HG02852 (cell line): ENCODE measurements around the gene AUTS2.
A peak's percentile ranks its signal among the peaks of the same experiment; 100 is the strongest.

Experiments used
- ATAC-seq: cut with Tn5 transposase; IDR thresholded peaks from one replicate; pipeline ENCODE4 v1.9.1; 2021; ENCODE audit warnings: mild to moderate bottlenecking, moderate library complexity; ENCODE audit not compliant: unreplicated experiment

The AUTS2 gene

DNA sequence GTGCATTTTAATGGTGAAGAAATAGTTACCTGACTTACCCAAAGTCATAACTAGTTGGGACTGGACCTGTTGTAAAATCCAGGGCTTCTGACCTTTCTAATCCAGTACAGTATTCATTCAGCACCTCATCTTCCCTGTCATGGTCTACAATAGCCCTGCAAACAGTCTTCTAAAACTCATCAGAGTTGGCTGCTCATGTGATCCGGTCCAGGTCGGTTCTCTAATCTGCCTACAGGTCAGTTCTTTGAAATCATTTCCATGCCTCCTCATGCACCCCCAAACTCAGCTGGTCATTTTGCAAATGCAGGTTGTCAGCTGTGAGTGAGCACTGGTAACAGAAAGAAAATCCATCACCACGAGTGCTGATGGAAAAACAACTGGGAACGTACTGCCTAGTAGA lies 1082.0 kb downstream of the AUTS2 start:
- ATAC-seq = no peak

- ATAC-seq = no peak
Measured at GRCh38 chr7:70680743-70681468, 1082.6 kb downstream of the AUTS2 start.

DNA sequence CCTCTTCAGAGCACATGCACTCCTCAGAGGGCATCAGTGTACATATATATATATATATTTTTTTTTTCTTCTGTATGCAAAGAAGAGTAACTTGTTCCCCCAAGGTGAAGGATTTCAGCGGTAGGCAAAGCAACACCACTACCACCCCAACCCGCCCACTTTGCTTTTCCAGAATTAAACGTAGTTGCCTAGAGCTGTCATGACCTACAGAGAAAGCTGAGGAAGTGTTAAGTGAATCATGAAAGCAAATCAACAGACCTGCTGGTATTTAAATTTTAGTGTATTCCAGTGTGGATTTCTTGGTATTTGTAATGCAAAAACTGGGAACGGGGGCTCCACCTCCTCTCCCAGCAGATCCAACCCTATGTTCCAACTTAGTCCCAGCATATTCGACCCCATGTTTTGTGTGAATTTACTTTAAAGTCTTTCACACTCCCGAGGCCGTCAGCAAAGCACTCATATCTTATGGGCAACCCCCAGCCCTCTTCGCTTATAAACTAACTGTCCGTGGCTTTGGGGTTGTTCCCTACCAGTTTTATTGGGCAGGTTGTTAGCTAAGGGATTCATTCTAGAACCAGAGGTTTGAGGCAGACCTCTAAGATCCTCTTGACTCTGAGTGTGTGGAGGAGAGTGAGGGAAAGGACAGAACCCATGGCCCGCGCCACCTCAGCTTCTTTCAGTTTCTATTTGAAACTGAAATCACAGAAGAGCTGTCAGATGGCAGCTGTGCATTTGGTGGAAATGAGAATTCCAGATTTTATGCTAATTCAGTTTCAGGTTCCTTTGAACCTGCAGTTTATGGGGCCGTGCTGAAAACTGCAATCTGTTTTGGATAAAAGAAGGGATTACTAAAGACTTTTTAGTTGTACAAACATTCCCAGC lies 1083.4 kb downstream of the AUTS2 start:
- ATAC-seq = peak; percentile 87

GRCh38 chr7:70684173-70684572 lies 1085.9 kb downstream of the AUTS2 start:
- no peak for ATAC-seq

DNA sequence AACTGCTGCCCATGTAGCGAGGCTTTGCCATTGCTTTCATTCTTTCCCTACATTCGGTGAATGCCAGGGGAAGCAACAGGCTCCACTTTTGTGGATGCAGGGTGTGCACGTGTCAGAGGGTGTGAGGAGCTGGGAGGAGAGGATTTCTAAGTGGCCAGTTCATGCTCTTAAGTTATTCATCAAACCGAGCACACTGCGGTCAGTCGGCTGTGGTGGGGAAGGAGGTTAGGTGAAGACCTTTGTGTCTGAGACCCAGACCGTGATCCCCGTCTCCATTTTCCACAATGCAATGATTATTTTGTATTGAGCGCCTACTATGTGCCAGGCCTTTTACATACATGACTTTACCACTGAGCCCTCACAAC lies 1095.0 kb downstream of the AUTS2 start:
- no peak for ATAC-seq

GRCh38 chr7:70693686-70694433 lies 1095.6 kb downstream of the AUTS2 start:
- peak; percentile 61 for ATAC-seq

GRCh38 chr7:70694434-70694970 lies 1096.2 kb downstream of the AUTS2 start:
- ATAC-seq = peak; percentile 34

GRCh38 chr7:70694971-70695794 lies 1096.9 kb downstream of the AUTS2 start:
- no peak for ATAC-seq

DNA sequence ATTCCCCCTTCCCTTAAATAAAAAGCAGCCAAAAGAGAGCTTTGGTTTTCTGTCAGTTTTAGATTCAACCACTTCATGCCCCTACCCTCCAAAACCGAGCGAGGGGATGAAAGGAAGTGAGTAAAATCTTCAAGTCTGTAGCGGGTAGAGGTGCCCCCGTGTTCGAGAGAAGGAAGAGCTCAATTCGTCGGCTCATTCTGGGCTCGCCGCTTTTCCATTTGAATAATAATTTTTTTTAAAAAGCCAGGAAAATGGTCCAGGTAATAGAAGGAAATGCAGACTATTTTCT lies 1097.5 kb downstream of the AUTS2 start:
- ATAC-seq = no peak

DNA sequence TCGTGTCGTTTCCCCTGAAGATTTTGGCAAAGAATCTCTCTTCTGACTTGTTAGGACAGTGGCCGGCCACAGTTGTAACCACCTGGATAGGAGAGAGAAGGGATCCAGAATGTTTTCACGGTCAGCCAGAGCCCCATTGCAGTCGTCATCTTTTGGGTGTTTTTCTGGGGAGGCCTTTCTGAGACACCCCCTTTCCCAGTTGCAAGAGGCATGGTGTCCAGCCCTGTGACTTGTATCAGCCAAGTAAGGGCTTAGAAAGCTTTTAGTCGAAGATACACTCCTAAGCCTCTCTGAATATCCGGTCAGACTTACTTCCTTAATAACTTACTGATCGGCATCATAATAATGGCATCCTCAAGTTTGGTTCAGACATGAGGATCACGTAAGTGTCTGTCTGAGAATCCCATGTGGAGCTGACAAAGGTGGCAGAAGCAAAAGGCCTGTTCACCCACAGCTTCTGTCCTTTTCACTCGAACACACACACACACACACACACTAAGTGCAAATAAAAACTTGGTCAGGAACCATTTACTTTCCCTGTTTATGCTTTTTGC lies 1098.0 kb downstream of the AUTS2 start:
- no peak for ATAC-seq

DNA sequence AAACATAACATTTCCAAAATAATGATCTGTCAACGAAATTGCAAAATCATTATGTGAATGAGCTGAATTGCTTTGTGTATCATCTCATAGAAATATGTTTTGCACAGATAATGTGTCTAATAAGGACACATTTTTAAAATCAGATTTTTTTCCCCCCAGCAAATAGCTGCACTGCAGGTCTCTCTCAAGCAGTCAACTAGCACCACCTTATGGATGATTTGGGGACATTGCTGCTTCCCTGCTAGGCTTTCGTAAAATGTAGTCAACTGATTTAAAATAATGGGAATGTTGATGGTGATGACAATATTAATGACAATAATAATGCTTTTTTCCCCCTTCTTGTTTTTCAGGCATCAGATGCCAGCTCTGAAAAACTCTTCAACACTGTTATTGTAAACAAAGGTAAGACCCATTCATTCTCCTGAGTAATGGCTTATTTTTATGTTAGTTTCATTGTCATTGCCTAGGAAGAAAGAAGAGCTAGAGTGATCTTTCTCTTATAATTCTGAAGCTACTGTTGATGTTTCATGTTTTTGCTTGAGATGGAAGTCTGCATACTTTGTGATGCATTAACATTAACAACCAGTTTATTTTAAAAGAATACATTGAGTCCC lies 1100.1 kb downstream of the AUTS2 start:
- no peak for ATAC-seq

DNA sequence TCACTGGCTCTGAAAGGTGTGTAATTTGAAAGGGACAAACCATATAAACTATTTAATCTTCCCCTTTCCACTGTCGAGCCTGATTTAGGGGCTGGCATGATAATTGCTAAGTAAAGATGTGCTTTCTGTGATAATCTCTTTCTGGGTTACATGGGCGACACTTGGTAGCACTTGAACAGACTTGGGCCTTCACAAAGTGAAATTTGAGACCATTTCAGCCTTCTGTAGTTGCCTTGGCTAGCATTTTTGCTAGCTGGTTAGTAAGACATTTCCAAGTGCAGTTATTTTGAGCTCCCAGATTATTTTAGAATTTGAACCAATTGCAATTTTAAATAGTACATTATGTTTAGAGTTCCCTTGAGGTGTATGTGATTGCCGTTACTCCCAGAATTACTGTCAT lies 1101.0 kb downstream of the AUTS2 start:
- ATAC-seq = no peak

DNA sequence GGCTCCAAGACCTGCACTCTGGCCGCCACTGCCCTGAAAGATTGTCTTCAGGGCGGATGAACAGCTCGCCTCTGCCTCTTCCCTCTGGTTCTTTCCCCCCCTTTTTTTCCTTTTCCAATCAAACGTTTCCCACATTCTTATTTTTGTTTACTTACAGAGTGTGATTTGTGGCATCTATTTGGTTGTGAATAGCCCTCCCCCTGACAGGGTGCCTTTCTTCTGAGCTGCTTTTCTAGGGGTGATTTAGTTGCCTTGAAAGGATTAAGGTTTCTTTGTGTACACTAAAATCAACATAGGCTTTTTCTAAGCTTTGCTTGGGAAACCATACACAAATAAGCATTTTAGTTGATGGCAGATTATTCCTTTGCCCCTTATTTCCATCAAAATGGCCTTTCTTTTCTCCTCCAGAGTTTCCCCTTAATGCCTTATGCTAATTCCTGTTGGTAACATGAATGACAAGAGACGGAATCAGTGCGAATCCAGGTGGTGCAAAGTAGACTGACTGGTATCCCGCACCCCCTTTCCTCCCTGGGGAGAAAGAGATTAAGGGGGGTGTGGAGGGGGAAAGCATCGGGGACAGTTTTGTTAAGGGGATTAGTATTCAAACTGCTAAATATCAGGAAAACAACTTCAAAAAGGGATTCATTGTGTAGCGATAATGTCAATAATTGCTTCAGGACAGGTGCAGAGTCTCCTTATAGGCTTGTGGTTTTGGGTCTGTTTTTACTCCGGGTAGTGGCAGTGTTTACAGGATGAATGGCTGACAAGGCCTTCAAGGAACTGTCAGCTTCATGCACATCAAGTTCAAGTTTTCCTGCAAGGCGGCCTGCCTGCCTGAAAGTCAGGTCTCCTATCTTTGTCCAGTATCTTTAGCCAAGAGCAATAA lies 1102.0 kb downstream of the AUTS2 start:
- ATAC-seq = no peak

DNA sequence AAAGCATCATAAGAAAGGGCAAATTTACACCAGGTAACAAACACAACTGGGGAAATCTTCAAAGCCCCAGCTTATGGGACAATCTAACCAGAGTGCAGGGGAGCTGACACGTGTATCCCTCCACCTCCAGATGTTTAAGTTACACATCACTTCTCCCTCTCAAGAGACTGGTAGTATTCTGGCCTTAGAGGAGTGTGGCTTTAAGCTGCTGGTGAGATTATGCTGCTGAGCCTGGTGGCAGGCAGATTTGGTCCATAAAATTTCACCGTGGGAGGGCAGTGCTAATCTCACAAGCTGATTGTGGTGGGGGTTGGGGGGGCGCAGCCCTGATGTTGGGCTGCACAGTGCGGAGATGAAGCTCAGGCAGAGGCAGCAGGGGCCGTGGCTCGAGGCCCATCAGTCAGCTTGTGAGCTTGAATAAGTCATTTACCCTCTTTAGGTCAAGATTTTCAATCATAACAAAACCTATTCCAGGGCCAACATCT lies 1102.7 kb downstream of the AUTS2 start:
- ATAC-seq = no peak

DNA sequence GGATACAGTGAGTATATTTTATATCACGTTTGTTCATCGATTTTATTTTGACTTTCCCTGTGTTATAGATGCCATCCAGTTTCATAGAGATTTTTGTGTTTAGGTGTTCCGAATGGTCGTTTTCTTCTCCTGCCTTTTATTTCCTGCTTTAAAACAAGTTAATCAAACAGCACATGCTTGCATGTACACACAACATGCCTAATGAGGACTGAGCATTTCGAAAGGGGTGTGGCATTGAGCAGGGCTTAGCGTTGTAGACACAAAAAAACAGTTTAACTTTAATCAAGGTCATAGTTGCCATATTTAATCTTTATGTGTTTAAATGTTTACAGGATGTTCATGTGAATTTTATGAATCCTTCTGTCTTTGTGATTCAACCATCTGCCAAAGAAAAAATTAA lies 1103.2 kb downstream of the AUTS2 start:
- ATAC-seq = no peak

- ATAC-seq = no peak
Measured at GRCh38 chr7:70701991-70702390, 1103.7 kb downstream of the AUTS2 start.

DNA sequence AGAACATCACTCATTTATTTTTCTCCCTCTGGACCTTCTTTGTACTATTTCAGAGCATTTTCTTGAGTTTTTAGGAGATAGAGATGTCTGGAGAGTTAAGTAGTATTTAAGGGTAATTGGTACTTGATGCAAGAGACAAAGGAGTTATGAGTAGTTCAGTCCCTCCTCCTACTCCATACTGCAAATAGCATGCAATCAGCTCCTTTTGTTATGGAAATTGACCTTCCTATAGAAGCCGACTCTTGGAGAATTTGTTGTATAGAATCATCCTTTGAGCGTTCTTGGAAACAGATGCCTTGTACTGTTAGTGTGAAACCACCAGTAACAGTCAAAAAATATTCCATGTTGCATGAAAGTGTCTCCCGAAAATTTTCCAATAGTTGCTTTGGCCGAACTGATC lies 1105.5 kb downstream of the AUTS2 start:
- ATAC-seq = no peak

- ATAC-seq = no peak
Measured at GRCh38 chr7:70704831-70705346, 1106.6 kb downstream of the AUTS2 start.

DNA sequence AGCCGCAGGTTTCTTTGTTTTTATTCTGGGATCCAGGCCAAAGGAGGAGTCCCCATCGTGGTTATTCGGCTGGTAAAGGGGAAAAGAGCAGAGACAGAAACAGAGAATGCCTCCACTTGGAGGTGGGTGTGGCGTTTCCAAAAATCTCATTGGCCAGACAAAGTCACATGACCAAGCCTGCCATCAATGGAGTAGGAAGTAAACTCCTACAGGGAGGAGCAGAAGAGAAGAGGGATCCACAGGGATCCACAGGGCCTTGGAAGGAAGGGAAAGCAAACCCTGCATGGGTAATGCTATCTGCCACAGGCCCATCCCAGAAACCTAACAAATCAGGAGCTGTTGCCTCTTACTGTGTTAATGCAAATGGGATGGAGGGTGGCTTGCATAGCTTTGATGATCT lies 1107.9 kb downstream of the AUTS2 start:
- no peak for ATAC-seq
